Esophagus muscularis mucosa (tissue), 4 donors: ENCODE measurements around the gene PSMD14. TPM values are rescaled to one million over a fixed set of nuclear protein-coding genes. Genes with fewer than 3 reads are reported as not detected.

Source experiments
- DNase-seq: peaks from one replicate; pipeline ENCODE4 v3.0.0-alpha.2; 2017; ENCODE audit errors: extremely low spot score
- H3K27ac ChIP-seq, 4 donors: fragments of 200-600 bp; sonication (generic); replicated peaks in 1 of 4; 1 replicate in 3 of 4; 2 replicates in 1 of 4; pipeline ENCODE4 v1.5.1; 2016 to 2019; ENCODE audit warnings: mild to moderate bottlenecking in 1 of 4
- H3K27me3 ChIP-seq, 4 donors: fragments of 200-600 bp; sonication (generic); one replicate each; pipeline versions ENCODE4 v1.5.1 to v1.6.0; 2016 to 2019
- H3K36me3 ChIP-seq, 4 donors: fragments of 200-600 bp; sonication (generic); one replicate each; pipeline ENCODE4 v1.5.1; 2016 to 2019
- H3K4me1 ChIP-seq, 4 donors: fragments of 200-600 bp; sonication (generic); one replicate each; pipeline ENCODE4 v1.5.1; 2016 to 2019
- H3K4me3 ChIP-seq, 4 donors: fragments of 200-600 bp; sonication (generic); 1 replicate in 2 of 4; 2 replicates in 2 of 4; pipeline ENCODE4 v1.5.1; 2016 to 2019; ENCODE audit warnings: mild to moderate bottlenecking in 4 of 4, moderate library complexity in 1 of 4
- H3K9me3 ChIP-seq, 4 donors: fragments of 200-600 bp; sonication (generic); 1 replicate in 3 of 4; 2 replicates in 1 of 4; pipeline ENCODE4 v1.5.1; 2016 to 2019
- CTCF ChIP-seq, 3 experiments: fragments of 200-600 bp in 2 of 3; fragments of 450-650 bp in 1 of 3; sonication (generic) in 2 of 3; IDR thresholded peaks; one replicate each; pipeline ENCODE4 v1.5.1; 2017 to 2019; ENCODE audit warnings: antibody characterized with exemption in 3 of 3, mild to moderate bottlenecking in 2 of 3, moderate library complexity in 1 of 3
- EP300 ChIP-seq: sonication (generic); formaldehyde crosslinking; IDR thresholded peaks from one replicate; pipeline ENCODE4 v1.6.1; 2017; ENCODE audit warnings: antibody characterized with exemption
- POLR2A ChIP-seq: fragments of 450-650 bp; IDR thresholded peaks from one replicate; pipeline ENCODE4 v1.6.1; 2017; ENCODE audit warnings: antibody characterized with exemption, moderate library complexity, mild to moderate bottlenecking, low read depth
- POLR2AphosphoS5 ChIP-seq, 2 donors: sonication (generic); formaldehyde crosslinking; IDR thresholded peaks; one replicate each; pipeline ENCODE4 v1.6.1; 2017; ENCODE audit warnings: antibody characterized with exemption in 2 of 2
- WGBS: methylation state at CpG from one replicate; pipeline ENCODE4 v1.1.5; 2018; 5-methylcytosine and 5-hydroxymethylcytosine counted together
- intact Hi-C: fragments of 100-400 bp; cut with DNase I; formaldehyde crosslinking; loops from one replicate; pipeline ENCODE4 v1.15.1; 2023
- total RNA-seq, 4 donors: library from RNA; depleted of rRNA; stranded (reverse); fragments of >200 nt; gene quantifications; one replicate each; pipeline versions ENCODE4 v1.1.0 to v1.2.1, GENCODE V29; 2016

PSMD14 gene
- total RNA-seq, 4 donors from 2014 or later: 26.1 to 46.2 (median 35.7) TPM

- Histone ChIP-seq H3K9me3 (no peaks in the 10 kb centered on the region), H3K4me3 (no peak overlapping the region), H3K4me1 (peaks cover 14 to 19% (median 15%) of the 10 kb centered on the region in 4 donors), H3K36me3 (peaks cover 0 to 4% (median 0%) of the 10 kb centered on the region in 4 donors), H3K27ac (no peak overlapping the region), H3K27me3 (no peaks in the 10 kb centered on the region)
- DNase-seq: no peak
- intact Hi-C loops: no loop called here
- WGBS: 93% methylated on average over 3 of the region's 3 CpGs
- TF ChIP-seq EP300: no peak
- no peak for TF ChIP-seq POLR2AphosphoS5 (IDR thresholded peaks at IDR 0.05)
Measured at GRCh38 chr2:161312996-161313395, 4.8 kb downstream of the PSMD14 start.

- no peaks in the 10 kb centered on the region for H3K9me3 ChIP-seq
- no peak for TF ChIP-seq EP300
- TF ChIP-seq POLR2A: no peak
- no peak for TF ChIP-seq CTCF (IDR thresholded peaks at IDR 0.05)
- TF ChIP-seq POLR2AphosphoS5 (IDR thresholded peaks at IDR 0.05): no peak
- intact Hi-C loops: no loop called here
- H3K36me3 ChIP-seq: peaks cover 0 to 4% (median 0%) of the 10 kb centered on the region in 4 donors
- H3K4me1 ChIP-seq: peaks cover 0 to under 1% (median 0%) of the 10 kb centered on the region in 4 donors
- no peak for DNase-seq
- no peak overlapping the region for H3K27ac ChIP-seq
- no peak overlapping the region for H3K4me3 ChIP-seq
- H3K27me3 ChIP-seq: no peaks in the 10 kb centered on the region
Measured at GRCh38 chr2:161315380-161315779, 7.2 kb downstream of the PSMD14 start.

DNA sequence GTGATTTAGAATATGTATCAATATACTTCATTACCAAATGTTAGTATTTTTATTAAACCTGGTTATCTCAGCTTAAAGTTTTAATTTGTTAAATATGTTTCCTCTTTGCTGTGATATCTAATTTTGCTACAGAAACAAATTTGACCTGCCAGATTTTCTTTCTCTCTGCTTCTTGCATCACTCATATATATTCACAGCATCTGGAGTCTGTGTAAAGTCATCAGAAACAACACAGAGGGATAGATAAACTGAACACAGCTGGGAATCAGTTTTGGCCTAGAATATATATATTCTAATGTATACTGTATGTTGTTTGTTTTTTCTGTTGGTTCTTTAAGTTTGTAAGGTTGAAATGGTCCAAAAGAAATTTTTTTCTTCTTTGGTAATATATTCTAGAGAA lies 8.5 kb downstream of the PSMD14 start:
- no peak for TF ChIP-seq POLR2A
- no peak for TF ChIP-seq CTCF (IDR thresholded peaks at IDR 0.05)
- TF ChIP-seq EP300: no peak
- no peak for TF ChIP-seq POLR2AphosphoS5 (IDR thresholded peaks at IDR 0.05)
- H3K36me3 ChIP-seq: peaks cover 0 to 10% (median 3%) of the 10 kb centered on the region in 4 donors
- H3K9me3 ChIP-seq: no peaks in the 10 kb centered on the region
- no peaks in the 10 kb centered on the region for H3K4me1 ChIP-seq
- no peak overlapping the region for H3K27ac ChIP-seq
- DNase-seq: no peak
- H3K27me3 ChIP-seq: no peaks in the 10 kb centered on the region
- intact Hi-C loops: no loop called here
- no peak overlapping the region for H3K4me3 ChIP-seq

DNA sequence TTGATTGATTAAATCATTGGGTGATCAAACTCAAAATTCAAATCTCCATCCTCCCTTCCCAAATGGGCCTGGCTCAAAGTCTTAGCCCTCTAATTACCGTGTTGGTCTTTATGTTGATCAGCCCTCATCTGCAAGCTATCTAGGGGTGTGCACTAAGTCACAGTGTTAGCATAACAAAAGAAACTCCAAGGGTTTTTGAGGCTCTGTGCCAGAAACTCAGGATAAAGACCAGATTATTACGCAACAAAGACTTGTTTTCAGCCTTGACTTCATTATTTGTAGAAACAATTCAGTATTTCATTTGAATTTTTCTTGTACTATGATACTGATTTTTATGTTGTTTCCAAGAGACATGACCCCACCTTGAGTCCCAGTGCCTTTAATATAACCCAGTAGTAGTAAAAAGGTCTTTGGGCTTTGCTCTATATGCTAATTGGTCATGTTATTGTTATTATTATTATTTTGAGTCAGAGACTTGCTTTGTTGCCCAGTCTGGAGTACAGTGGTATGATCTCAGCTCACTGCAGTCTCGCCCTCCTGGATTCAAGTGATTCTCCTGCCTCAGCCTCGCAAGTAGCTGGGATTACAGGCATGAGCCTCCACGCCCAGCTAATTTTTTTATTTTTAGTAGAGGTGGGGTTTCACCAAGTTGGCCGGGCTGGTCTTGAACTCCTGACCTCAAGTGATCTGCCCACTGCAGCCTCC lies 13.9 kb downstream of the PSMD14 start:
- no peaks in the 10 kb centered on the region for H3K27me3 ChIP-seq
- H3K4me1 ChIP-seq: no peaks in the 10 kb centered on the region
- TF ChIP-seq POLR2A: no peak
- TF ChIP-seq CTCF (IDR thresholded peaks at IDR 0.05): no peak
- TF ChIP-seq EP300: no peak
- TF ChIP-seq POLR2AphosphoS5 (IDR thresholded peaks at IDR 0.05): no peak
- H3K9me3 ChIP-seq: no peaks in the 10 kb centered on the region
- H3K36me3 ChIP-seq: peaks cover 0 to 29% (median 10%) of the 10 kb centered on the region in 4 donors
- intact Hi-C loops: no loop called here
- no peak overlapping the region for H3K4me3 ChIP-seq
- H3K27ac ChIP-seq: no peak overlapping the region
- no peak for DNase-seq
- 91% methylated on average over 6 of the region's 6 CpGs for WGBS

- DNase-seq: no peak
- no peak overlapping the region for H3K4me3 ChIP-seq
Measured at GRCh38 chr2:161324876-161325275, 16.7 kb downstream of the PSMD14 start.

More at GRCh38 chr2:161324876-161325275, 16.7 kb downstream of the PSMD14 start:
- intact Hi-C loops: no loop called here
- TF ChIP-seq CTCF (IDR thresholded peaks at IDR 0.05) (no peak), POLR2AphosphoS5 (IDR thresholded peaks at IDR 0.05) (no peak)
- Histone ChIP-seq H3K36me3 (peaks cover 0 to 29% (median 10%) of the 10 kb centered on the region in 4 donors), H3K27me3 (no peaks in the 10 kb centered on the region), H3K27ac (no peak overlapping the region), H3K4me1 (no peaks in the 10 kb centered on the region), H3K9me3 (no peaks in the 10 kb centered on the region)
